ENCODE measurements around the gene RAPGEF2.

The RAPGEF2 gene

DNA sequence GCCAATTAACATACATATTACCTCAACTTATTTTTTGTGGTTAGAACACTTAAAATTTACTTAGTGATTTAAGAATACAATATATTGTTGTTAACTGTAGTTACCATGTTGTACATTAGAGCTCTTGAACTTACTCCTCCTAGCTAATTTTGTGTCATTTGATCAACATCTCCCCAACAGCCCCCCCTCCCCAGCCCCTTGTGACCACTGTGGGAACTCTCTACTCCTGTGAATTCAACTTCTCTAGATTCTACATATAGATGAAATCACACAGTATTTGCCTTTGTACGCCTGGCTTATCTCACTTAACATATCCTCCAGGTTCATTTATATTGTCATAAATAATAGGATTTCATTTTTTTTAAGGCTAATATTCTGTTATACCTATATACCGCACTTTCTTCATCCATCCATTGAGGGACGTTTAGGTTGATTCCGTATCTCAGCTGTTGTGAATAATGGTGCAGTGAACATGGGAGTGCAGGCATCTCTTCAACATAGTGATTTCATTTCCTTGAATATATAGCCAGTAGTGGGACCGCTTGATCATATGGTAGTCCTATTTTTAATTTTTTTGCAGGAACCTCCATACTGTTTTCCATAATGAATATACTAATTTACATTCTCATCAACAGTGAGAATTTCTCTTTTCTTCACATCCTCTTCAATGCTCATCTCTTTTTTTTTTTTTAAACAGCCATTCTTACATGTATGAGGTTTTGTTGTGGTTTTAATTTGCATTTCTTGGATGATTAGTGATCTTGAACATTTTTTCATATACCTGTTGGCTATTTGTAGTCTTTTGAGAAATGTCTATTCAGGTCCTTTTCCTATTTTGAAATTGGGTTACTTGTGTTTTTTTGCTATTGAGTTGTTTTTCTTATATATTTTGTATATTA, 66.8 kb downstream of the RAPGEF2 start:
- TF ChIP-seq, protein P1, sequence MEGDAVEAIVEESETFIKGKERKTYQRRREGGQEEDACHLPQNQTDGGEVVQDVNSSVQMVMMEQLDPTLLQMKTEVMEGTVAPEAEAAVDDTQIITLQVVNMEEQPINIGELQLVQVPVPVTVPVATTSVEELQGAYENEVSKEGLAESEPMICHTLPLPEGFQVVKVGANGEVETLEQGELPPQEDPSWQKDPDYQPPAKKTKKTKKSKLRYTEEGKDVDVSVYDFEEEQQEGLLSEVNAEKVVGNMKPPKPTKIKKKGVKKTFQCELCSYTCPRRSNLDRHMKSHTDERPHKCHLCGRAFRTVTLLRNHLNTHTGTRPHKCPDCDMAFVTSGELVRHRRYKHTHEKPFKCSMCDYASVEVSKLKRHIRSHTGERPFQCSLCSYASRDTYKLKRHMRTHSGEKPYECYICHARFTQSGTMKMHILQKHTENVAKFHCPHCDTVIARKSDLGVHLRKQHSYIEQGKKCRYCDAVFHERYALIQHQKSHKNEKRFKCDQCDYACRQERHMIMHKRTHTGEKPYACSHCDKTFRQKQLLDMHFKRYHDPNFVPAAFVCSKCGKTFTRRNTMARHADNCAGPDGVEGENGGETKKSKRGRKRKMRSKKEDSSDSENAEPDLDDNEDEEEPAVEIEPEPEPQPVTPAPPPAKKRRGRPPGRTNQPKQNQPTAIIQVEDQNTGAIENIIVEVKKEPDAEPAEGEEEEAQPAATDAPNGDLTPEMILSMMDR (conservative IDR thresholded peaks at IDR 0.05) = no peak
- no peak overlapping the region for H3K27ac ChIP-seq

DNA sequence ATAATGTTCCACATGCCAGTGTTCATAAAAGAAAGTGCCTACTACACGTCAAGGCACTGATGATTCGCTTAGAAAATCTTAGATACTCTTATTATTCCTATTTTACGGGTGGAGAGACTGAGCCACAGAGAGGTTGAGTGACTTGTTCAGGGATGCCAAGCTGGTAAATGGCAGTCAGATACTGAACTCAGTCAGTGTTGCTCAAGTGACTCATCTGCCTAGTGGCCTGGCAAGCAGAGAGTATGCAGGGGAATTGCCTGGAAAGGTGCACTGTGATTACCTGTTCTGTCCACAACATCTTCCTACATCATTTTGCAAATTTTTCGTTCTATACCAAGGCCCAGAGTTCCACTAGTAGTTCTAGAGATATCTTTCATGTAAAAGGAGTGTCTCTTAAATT, 68.4 kb downstream of the RAPGEF2 start:
- no peak for TF ChIP-seq ZFX (IDR thresholded peaks at IDR 0.05)
- TF ChIP-seq, protein P1 (conservative IDR thresholded peaks at IDR 0.05) = no peak
- H3K27ac ChIP-seq = no peak overlapping the region

DNA sequence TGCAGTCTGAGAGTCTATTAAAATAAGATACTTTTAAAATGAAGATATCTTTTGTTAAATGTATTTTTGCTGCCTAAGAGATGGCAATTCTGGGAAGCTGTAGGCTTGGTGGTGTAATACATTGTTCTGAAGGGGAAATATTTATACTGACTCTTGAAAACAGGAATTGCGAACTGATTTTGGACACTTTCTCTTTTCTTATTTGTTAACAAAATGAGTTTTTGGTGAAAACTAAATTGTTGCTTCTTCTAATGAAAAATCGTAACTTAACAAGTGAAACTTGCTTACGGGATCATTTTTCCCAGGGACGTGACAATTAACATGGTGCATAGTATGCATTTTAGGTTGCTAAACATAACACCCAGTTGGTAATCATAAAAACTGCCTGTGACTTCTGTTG, 71.0 kb downstream of the RAPGEF2 start:
- H3K27ac ChIP-seq = no peak overlapping the region

DNA sequence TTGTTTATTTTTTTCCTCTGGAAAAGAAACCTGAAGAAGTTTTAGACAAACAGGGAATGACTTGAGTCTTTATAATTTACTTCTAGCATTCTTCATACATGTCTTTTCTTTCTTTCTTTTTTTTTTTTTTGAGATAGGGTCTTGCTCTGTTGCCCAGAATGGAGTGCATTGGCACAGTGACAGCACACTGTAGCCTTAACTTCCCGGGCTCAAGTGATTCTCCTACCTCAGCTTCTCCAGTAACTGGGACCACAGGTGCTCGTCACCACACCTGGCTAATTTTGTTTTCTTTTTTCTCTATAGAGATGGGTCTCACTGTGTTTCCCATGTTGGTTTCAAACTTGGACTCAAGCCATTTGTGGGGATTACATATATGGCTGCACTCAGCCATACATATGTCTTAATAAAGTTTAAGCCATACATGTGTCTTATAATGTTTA, 71.8 kb downstream of the RAPGEF2 start:
- H3K27ac ChIP-seq = no peak overlapping the region

More for the DNA sequence above, 71.0 kb downstream of the RAPGEF2 start:
- TF ChIP-seq, protein P1 (conservative IDR thresholded peaks at IDR 0.05) = no peak
- TF ChIP-seq ZFX (IDR thresholded peaks at IDR 0.05) = no peak

DNA sequence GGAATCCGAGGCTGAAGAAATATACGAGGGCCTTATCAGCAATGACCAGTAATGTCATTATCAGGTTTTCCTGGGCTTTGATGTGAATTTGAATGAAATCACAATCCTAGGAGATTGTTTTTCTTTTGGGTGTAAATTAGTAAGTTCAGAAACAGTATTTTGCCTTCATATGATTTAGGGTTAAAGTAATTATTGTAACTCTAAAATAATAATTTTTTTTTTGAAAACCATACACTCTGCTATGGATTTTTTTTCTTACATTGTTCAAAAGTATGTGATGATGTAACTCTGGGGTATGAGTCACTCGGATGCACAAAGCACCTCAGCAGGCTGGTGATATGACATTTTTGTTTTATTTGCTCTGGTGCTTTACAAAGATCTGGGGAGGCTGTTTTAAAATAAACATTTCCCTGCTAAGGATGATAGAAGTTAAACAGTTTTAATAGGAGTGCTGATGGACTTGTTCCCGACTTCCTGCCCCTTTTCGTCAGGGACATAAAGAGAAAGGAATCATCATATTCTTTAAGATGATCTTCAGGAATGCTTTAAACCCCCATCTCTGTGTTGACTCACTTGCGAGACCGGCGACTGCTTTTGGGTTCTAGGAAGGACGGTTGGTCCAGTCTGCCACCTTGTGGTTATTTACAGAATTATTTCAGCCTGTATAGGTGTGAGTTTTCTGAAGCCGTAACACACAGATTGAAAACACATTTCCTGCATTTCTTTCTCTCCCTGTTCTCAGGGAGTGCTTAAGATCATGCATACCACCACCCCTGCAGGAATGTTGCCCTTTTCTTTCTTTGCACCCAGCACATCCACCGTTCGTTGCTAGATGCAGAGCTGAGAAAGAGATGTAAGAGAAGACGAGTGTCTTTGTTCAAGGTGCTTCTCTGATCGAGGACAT, 72.5 kb downstream of the RAPGEF2 start:
- TF ChIP-seq, protein P1 (conservative IDR thresholded peaks at IDR 0.05) = peak; percentile 84
- no peak for TF ChIP-seq ZFX (IDR thresholded peaks at IDR 0.05)
- no peak overlapping the region; the same call in 1 of the 2 replicates for H3K27ac ChIP-seq

More for the DNA sequence above, 71.8 kb downstream of the RAPGEF2 start:
- TF ChIP-seq, protein P1 (conservative IDR thresholded peaks at IDR 0.05) = no peak
- TF ChIP-seq ZFX (IDR thresholded peaks at IDR 0.05) = no peak

DNA sequence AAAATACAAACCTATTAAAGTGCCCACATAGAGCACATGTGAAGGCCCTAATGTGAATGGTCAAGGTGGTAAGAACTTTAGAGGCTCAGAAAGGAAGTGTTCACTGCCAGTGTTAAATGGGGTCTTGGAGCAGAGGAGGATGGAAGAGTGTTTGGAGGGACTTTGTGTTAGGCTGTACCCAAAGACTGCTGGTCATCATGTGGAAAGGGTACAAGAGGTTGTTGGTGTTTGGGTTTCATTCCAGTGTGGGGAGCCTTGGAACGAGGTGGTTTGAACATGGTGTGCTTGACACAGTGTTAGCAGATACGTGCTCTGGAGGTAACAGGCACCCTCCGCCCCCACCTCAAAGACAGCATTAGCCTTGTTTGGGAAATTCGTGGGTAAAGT, 73.1 kb downstream of the RAPGEF2 start:
- TF ChIP-seq, protein P1 (conservative IDR thresholded peaks at IDR 0.05) = no peak
- TF ChIP-seq ZFX (IDR thresholded peaks at IDR 0.05) = no peak
- no peak overlapping the region; the same call in 1 of the 2 replicates for H3K27ac ChIP-seq
